ENCODE data around the gene MFGE8.

- TF ChIP-seq, protein P1, sequence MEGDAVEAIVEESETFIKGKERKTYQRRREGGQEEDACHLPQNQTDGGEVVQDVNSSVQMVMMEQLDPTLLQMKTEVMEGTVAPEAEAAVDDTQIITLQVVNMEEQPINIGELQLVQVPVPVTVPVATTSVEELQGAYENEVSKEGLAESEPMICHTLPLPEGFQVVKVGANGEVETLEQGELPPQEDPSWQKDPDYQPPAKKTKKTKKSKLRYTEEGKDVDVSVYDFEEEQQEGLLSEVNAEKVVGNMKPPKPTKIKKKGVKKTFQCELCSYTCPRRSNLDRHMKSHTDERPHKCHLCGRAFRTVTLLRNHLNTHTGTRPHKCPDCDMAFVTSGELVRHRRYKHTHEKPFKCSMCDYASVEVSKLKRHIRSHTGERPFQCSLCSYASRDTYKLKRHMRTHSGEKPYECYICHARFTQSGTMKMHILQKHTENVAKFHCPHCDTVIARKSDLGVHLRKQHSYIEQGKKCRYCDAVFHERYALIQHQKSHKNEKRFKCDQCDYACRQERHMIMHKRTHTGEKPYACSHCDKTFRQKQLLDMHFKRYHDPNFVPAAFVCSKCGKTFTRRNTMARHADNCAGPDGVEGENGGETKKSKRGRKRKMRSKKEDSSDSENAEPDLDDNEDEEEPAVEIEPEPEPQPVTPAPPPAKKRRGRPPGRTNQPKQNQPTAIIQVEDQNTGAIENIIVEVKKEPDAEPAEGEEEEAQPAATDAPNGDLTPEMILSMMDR (IDR thresholded peaks at IDR 0.05 in 8 of 11, conservative IDR thresholded peaks at IDR 0.05 in 3 of 11), result peak; percentile 94 to 98 (median 98)
- no peak for TF ChIP-seq POLR2AphosphoS5 (IDR thresholded peaks at IDR 0.05)
- TF ChIP-seq POLR2A (IDR thresholded peaks at IDR 0.05), result no peak
Observed at GRCh38 chr15:88904624-88905327, 8.4 kb downstream of the MFGE8 start.
